Stimulated activated effector memory CD8-positive, alpha-beta T cell treated with anti-CD3 and anti-CD28 coated beads, Interleukin-12 subunit alpha, Interleukin-12 subunit beta, amount 100 ng/mL, for 72 hours (primary cell): ENCODE measurements around the gene GALNT14.

Experiments
- ATAC-seq: fragments of 150-1000 bp; cut with Tn5 transposase; 2 replicates; pipeline ENCODE4 v1.10.0; 2021
- DNase-seq, 2 donors: peaks; one replicate each; pipeline ENCODE4 v3.0.0; 2021 to 2022; ENCODE audit warnings: low spot score in 2 of 2
- H3K27ac Mint-ChIP-seq: one replicate; pipeline ENCODE4 v1.8.0; 2022; ENCODE audit warnings: mild to moderate bottlenecking, mixed read lengths
- H3K36me3 Mint-ChIP-seq: one replicate; pipeline ENCODE4 v1.8.0; 2022; ENCODE audit warnings: mild to moderate bottlenecking, mixed read lengths
- H3K4me1 Mint-ChIP-seq: one replicate; pipeline ENCODE4 v1.8.0; 2022; ENCODE audit warnings: mixed read lengths
- H3K4me3 Mint-ChIP-seq: one replicate; pipeline ENCODE4 v1.8.0; 2022; ENCODE audit warnings: mild to moderate bottlenecking, mixed read lengths
- H3K9me3 Mint-ChIP-seq: one replicate; pipeline ENCODE4 v1.8.0; 2022; ENCODE audit warnings: mixed read lengths

GALNT14 gene

DNA sequence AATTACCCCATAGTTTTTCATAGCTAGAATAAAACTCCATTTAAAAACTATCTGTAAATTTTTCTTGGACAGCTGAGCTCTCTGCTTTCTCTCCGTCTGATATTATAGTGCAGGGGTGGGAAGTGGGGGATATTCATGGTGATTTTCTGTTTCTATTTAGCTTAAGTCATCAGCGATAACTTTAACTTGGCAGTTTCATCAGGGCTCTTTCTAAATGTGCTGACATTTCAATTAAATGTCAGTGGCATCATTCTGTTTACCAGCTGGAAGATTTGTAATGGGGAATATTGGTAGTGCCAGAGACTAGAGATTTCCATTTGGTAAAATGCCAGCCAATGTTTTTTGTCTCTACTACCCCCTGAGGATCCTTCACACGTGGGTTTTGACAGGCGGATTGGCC is 277.5 kb downstream of the GALNT14 start:
- Mint-ChIP-seq H3K27ac (no peak overlapping the region), H3K36me3 (no peaks in the 10 kb centered on the region), H3K9me3 (no peaks in the 10 kb centered on the region), H3K4me1 (no peaks in the 10 kb centered on the region), H3K4me3 (no peak overlapping the region)
- no peak for ATAC-seq
- no peak for DNase-seq
